Ecto neural progenitor cell (in vitro differentiated cells): Measurements from ENCODE around the gene GUCY1A1.
A peak's percentile ranks its signal among the peaks of the same experiment; 100 is the strongest.

ENCODE experiments used
- DNase-seq: peaks from one replicate; pipeline ENCODE4 v3.0.0-alpha.2; 2018; ENCODE audit warnings: low spot score

The GUCY1A1 gene

GRCh38 chr4:155741546-155741945 lies 74.9 kb downstream of the GUCY1A1 start:
- DNase-seq: no peak

DNA sequence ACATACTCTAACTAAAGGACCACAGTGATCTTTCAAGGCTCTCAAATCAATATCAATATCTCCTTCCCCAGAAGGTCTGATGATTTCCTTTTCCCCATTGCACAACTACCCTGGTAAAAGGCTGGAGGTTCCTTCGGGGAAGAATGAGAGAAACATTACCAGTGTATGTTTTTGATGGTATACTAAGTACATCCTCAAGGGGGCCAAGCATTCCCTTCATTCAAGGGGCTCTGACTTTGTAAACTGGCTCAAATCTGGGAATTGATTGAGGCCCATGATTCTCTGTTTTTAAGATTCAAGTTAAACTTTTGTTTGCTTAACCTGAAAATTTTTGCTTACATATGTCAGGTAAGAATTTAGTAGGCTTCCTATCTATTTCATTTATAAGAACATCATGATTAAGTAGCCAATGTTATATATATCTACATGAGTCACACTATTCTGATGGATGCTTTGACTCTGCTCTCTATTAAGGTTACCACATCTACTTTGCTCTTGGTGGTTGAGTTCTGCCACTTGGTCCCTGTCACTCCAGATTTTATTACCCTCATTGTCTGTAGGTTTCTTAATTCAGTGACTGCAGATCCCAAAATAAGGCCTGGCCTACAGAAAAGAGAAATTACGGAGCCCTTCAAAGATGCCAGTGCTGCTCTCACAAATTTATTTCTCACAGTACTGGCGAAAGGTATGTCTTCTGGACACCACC lies 75.8 kb downstream of the GUCY1A1 start:
- no peak for DNase-seq

- no peak for DNase-seq
These were observed 79.3 kb downstream of the GUCY1A1 start for GRCh38 chr4:155745984-155746383.

DNA sequence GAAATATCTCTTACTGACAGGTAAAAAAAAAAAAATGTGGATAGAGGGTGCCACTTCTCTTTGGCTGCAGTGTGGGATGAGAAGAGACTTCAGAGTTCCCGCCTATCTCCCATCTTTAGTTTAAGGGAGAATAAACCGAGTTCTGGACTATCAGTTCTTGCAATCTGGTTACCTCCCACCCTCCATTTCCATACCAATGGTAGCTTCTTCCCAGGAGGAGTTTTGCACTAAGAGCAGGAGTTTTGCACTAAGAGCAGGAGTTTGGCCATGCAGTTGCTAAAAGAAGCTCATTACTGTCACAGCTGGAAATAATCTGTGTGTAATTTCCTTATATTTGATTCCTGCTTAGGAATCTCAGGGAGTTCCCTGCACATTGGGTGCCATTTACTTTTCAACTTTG lies 81.4 kb downstream of the GUCY1A1 start:
- no peak for DNase-seq

GRCh38 chr4:155749041-155749440 lies 82.4 kb downstream of the GUCY1A1 start:
- DNase-seq: no peak

GRCh38 chr4:155751569-155751968 lies 84.9 kb downstream of the GUCY1A1 start:
- no peak for DNase-seq

DNA sequence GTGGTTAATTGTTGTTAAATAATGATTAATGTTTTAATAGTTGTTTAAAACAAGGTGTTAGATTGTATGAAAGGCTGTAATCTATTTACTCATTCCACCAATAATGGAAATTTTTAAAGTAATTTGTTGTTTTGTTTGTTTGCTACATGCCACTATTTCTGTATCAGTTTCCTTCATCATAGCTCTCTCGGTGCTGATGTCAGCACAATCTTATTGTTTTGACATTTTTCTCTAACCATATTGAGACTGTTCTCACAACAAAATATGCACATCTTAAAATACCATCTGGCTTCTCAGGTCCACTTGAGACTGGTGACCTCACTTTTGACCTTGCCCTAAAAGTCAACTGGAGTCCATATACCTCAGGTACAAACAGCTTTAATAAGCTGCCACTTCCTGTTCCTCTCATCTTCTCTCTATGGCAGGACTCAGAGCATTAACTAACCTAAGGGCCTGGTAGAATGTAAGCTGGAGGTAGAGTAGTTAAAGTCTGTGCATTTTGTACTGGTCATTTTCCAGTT lies 91.2 kb downstream of the GUCY1A1 start:
- no peak for DNase-seq

DNA sequence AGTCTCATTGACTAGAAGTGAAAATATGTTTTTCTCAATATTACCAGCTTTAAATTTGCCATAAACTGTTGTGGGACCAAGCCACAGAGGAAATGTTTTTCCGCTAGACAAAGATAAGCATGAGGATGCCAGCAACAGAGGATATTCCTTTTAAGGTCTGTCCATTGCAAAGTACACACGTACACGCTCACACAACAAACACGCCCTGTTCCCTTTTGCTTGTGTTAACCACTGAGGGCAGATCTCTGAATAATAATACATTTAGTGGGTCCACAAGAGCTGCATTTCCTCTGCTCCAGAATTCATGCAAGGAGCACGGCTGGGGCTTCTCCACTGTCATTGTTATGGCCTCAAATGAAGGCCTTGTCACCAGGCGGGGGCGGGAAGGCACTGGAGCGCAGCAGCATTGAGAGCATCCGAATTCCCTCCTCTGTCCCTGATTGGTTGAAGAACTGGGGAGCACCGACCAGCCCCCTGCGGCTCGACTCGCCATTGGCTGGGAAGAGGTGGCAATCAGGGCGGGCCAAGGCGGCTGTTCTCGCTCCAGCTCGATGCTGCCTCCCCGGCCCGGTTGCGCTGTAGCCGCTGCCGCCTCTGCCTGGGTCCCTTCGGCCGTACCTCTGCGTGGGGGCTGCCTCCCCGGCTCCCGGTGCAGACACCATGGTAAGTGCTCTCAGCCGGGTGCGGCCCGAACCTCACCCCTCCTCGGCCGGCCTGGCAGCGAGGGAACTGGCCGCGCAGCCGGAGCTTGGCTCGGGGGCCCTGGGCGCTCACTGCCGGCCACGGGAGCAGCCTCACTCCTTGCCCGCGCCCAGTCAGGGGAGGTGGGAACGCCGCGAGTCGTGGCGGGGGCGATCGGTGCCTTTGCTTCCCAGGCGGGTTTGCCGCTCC lies 92.1 kb downstream of the GUCY1A1 start, which contains the start of gene GUCY1B1:
Gene GUCY1B1 (plus strand): TSS at position 541 of the 891 bp plus-strand sequence. CDS start 120 bp downstream, at position 661.
- DNase-seq: peak; percentile 92

- DNase-seq: peak; percentile 80
These were observed 93.0 kb downstream of the GUCY1A1 start for GRCh38 chr4:155759372-155760252.

DNA sequence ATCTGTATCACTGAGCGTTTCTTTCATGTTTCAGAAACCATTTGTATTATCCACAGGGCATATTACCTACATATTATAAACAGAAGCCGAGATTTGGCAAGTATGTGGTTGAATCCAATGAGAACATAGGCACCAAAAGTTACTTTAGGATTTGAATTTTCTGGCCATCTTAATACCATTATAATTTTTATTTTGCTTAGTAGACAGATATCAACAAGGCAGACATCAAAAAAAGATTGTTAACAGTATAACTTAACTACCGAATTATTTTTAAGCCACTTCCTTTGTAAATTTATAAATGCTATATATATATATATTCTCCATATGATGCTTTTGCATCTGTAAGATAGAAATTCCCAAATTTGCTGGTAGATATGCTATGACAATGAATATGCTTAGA lies 94.4 kb downstream of the GUCY1A1 start:
- no peak for DNase-seq

DNA sequence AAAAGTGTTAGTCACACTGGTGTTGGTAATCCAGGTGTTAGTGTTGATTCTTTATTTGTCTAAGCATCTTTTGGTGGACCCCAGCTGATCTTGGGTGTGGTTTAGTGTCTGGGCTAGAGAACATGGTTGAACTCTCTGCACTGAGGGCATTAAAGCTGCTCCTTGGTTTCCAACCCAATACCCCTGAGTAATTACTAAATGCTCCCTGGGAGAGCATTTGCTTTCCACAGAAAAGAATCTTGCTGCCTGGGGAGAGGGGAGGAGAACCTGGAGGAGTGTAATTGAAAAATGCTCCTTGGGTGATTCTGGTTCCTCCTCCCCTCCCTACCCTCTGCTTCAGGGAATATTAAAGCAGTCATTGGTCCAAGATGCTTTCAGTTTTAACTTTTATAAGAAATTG lies 95.3 kb downstream of the GUCY1A1 start:
- DNase-seq: no peak

DNA sequence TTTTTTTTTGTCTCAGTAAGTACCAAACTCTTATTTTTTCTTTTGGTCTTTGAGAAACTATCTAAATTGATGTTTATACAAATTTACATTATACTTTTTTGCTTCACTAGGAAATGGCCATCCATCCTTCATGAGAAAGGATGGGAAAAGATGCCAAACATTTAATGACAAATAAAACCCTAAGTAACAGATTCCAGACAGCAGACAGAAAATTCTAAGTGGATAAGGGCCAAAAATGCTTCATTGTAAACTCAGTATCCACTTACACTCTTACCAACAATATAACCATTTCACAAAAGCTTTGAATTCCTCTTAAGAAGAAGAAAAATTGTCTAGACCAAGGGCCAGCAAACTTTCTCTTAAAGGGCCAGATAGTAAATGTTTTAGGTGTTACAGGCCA lies 95.7 kb downstream of the GUCY1A1 start:
- DNase-seq: no peak

GRCh38 chr4:155763551-155763950 lies 96.9 kb downstream of the GUCY1A1 start:
- DNase-seq: no peak

GRCh38 chr4:155765149-155765548 lies 98.5 kb downstream of the GUCY1A1 start:
- DNase-seq: no peak

DNA sequence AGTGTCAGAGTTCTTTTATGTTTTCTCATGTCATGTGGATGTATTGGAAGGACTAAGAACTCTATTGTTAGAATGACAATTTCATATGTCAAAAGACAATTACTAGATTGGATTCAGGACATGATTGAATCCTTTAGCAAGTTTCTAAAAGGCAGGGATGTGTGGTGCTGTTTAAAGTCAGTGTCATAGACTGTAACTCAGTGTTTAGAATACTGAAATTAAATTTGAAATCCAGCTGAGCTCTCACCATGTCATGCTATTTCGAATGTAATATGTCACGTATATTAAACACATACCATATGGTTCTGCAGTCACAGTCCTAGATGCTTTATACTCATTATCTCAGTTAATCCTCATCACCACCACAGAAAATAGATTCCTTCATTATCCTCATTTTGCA lies 100.0 kb downstream of the GUCY1A1 start:
- no peak for DNase-seq

DNA sequence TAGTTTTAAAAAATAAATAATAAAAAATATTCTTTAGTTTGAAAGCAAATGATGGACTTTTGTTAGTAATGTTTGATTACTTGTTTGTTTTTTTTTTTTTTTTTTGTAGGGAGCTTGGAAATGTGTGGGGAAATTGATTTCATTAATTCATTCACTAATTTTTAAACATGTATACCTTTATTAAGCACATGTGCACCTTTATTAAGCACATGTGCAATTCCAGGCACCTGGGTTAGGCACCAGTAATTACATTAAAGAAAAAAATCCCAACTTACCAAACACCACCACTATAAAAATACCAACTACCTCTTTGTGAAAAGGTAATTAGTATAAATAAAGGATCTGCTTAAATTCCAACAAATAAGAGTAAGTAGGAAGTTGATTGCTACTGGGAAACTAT lies 101.7 kb downstream of the GUCY1A1 start:
- no peak for DNase-seq

GRCh38 chr4:155769090-155769489 lies 102.4 kb downstream of the GUCY1A1 start:
- DNase-seq: no peak

DNA sequence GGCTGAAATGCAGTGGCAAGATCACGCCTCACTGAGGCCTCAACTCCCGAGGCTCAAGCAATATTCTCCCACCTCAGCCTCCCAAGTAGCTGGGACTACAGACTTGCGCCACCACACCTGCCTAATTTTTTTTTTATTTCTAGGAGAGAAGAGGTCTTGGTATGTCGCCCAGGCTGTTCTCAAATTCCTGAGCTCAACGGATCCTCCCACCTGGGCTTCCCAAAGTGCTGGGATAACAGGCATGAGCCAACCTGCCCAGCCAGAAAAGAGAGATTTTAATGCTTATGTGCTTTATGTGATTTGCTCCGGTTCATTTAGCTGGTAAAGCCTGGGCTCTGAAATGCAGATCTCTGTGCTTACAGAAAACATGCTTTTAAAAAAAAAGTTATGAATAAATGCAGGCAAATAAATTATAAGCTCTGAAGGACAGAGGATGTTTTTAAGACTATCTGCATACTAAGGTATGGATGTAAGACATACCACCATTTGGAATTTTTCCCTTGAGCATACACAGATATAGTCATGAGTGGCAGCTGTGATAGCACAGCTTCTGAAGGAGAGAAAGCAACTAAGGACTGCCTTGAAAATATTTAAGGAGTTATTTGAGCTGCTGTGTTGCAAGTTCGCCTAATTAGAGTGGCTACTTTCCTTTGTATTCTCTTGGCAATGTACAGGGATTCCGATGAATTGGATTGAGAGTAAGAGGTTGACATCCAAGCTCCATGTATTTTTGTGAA lies 106.0 kb downstream of the GUCY1A1 start:
- DNase-seq: no peak

GRCh38 chr4:155773196-155773800 lies 106.7 kb downstream of the GUCY1A1 start:
- no peak for DNase-seq

GRCh38 chr4:155774033-155774432 lies 107.4 kb downstream of the GUCY1A1 start:
- DNase-seq: no peak
